Urothelium cell line (cell line): ENCODE measurements around the gene LRRC45.

Source experiments
- DNase-seq: peaks from one replicate; pipeline ENCODE4 v3.0.0; 2011; ENCODE audit warnings: low spot score, mixed read lengths
- FAIRE-seq: peaks from 2 replicates; lab custom pipeline; 2011; peaks lifted over from hg19 to GRCh38; lab: Jason Lieb, UNC

The LRRC45 gene

DNA sequence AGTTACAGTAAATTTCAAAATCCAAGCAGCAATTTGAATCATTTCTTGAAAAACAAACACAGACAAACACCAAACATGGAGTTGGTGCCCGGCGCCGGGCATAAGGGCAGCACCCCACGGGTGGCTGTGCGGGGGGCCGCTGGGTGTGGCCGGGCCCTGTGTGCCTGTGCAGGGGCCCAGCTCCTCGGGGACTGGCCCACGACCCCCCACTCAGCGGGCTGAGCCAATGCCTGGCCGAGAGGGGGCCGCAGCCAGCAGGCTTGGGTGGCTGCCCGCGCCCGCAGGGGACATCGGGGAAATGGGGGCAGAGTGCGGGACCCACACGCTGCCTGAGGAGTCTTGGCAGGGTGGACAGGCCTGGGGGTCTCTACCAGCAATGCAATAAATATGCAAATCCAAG, 55.3 kb downstream of the LRRC45 start:
- no peak for DNase-seq
- no peak for FAIRE-seq

DNA sequence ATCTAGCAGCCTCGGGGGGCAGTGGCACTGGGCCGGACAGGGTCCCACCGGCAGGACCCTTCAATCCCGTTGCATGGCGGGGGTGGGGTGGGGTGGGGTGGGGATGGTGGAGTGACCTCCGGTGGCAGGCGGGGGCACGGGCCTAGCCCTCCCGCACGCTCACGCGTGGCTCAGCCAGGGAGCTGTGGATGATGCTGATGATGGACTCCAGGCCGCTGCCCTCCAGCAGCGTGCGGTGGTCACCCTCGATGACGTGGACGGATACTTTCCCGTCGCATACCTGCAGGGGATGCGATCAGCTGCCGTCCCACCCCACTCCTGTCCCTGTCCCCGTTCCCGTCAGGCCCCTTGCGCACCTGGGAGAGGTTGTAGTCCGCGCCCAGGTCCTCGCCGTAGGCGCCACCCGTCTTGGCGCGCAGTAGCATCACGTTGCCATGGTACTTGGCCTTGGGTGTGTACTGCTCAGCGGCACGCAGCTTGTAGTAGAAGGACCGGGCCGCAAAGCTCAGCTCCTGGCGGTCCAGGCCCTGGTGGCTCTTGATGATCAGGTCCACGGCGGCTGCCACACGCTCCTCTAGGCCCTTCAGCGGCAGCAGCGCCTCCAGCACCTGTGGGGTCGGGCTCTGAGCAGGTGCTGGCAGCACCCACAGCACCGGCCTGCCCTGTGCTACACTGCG, 56.0 kb downstream of the LRRC45 start:
- FAIRE-seq = no peak
- no peak for DNase-seq

DNA sequence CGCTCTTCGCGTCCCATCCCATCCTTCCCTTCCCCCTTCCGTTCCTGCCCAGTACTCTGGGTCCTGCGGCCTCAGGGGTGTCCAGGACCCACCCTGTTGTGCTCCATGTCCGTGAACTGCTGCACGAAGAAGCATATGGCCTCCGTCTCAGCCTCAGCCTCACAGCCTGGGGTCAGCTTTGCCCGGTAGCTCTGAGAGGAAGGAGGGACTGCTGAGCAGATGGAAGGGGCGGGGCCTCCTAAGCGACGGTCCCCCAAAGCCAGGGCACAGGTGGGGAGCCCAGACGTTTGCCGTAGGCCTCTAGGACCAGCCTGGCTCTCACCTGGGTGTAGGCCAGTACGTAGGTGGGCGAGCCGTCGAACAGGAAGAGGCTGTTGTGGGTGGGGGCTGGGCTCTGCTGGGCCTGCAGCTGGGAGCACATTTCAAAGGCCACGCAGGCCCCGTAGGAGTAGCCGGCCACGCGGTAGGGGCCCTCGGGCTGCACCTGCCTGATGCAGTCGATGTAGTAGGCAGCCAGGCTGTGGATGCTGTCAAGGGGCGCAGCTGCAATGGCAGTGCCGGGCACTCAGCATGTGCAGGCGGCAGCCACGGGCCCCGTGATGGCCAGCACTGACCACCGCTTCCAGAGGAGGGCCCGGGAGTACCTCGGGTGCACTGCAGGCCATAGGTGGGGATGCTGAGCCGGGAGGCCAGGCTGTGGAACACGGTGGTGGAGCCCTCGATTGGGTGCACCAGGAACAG, 57.1 kb downstream of the LRRC45 start:
- DNase-seq (no peak), FAIRE-seq (no peak)
